ENCODE measurements around the gene WHRN. TPM values are rescaled to one million over a fixed set of nuclear protein-coding genes. Genes with fewer than 3 reads are reported as not detected.
A peak's percentile ranks its signal among the peaks of the same experiment; 100 is the strongest.

WHRN gene
- total and polyA plus RNA-seq, 2 of the 8 experiments (the other 6 are each of a cell fraction or from before 2014, with no cell fraction given), result 4.4 to 7.7 TPM

- H3K27me3 ChIP-seq (replicated peaks in 1 of 4; ENCODE audit: control insufficient read depth in 3 of 4, extremely low read depth in 1 of 4, insufficient read depth in 3 of 4, low read length in 3 of 4), result peaks cover 2 to 14% (median 8%) of the 10 kb centered on the region in 4 experiments; a peak in 6 of 7 replicates
- H3K18ac ChIP-seq (ENCODE audit: extremely low read depth, low read length), result no peak overlapping the region; the same call in 1 of the 2 replicates
- no peaks in the 10 kb centered on the region for H3K79me1 ChIP-seq (ENCODE audit: low read depth, low read length)
- no peak overlapping the region for H3K14ac ChIP-seq (ENCODE audit: insufficient read length)
- H3K9ac ChIP-seq (replicated peaks in 1 of 4; ENCODE audit: extremely low read depth in 1 of 4, low read depth in 3 of 4, low read length in 3 of 4), result no peak overlapping the region; a peak in 2 of 7 replicates
- H4K91ac ChIP-seq (replicated peaks; ENCODE audit: insufficient read length, low read length), result no peak overlapping the region
- H2BK5ac ChIP-seq (ENCODE audit: low read depth, low read length), result no peak overlapping the region
- H3K4ac ChIP-seq (replicated peaks; ENCODE audit: insufficient read length, low read depth, low read length), result no peak overlapping the region
- peak overlapping the region; percentile 11; the same call in 1 of the 2 replicates for H2AFZ ChIP-seq (ENCODE audit: low read length)
- ChIA-PET CTCF (ENCODE audit: partially characterized antibody) (interaction anchor here (0.6 to 10.1 kb wide), 27 partner anchors 9 to 646 kb away, joined by 3 to 97 read pairs (median 4); partner anchors contain the start of gene ATP6V1G1), POLR2A (ENCODE audit: partially characterized antibody) (interaction anchor here (0.7 to 2.9 kb wide), 6 partner anchors 16 to 107 kb away, joined by 3 to 13 read pairs (median 4); partner anchors contain the start of genes ATP6V1G1 and TMEM268)
- no peak overlapping the region for H2BK120ac ChIP-seq (replicated peaks; ENCODE audit: low read depth, low read length)
- no peak overlapping the region; the same call in 1 of the 2 replicates for H4K8ac ChIP-seq (ENCODE audit: extremely low read depth, insufficient read depth, low read length)
- TF ChIP-seq NRF1 (IDR thresholded peaks at IDR 0.05; ENCODE audit: low read depth, low read length) (no peak), TBP (IDR thresholded peaks at IDR 0.05; ENCODE audit: low read depth, low read length) (no peak), POLR2AphosphoS5 (IDR thresholded peaks at IDR 0.05; ENCODE audit: low read depth, low read length) (no peak), ZNF274 (IDR thresholded peaks at IDR 0.05; ENCODE audit: borderline replicate concordance, extremely low read depth, low read length) (no peak), KDM1A (IDR thresholded peaks at IDR 0.05; ENCODE audit: borderline replicate concordance, low read length) (peak; percentile 26; the same call in 1 of the 2 replicates)
- TF ChIP-seq, protein P1, sequence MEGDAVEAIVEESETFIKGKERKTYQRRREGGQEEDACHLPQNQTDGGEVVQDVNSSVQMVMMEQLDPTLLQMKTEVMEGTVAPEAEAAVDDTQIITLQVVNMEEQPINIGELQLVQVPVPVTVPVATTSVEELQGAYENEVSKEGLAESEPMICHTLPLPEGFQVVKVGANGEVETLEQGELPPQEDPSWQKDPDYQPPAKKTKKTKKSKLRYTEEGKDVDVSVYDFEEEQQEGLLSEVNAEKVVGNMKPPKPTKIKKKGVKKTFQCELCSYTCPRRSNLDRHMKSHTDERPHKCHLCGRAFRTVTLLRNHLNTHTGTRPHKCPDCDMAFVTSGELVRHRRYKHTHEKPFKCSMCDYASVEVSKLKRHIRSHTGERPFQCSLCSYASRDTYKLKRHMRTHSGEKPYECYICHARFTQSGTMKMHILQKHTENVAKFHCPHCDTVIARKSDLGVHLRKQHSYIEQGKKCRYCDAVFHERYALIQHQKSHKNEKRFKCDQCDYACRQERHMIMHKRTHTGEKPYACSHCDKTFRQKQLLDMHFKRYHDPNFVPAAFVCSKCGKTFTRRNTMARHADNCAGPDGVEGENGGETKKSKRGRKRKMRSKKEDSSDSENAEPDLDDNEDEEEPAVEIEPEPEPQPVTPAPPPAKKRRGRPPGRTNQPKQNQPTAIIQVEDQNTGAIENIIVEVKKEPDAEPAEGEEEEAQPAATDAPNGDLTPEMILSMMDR (IDR thresholded peaks at IDR 0.05; ENCODE audit: control extremely low read depth in 1 of 3, insufficient read depth in 1 of 3, low read depth in 1 of 3, low read length in 3 of 3), result no peak
- peak overlapping the region; percentile 62 to 68 (median 66); a peak in 7 of 8 replicates for H3K4me3 ChIP-seq (ENCODE audit: extremely low read depth in 1 of 4, insufficient read depth in 2 of 4, low read depth in 3 of 4, low read length in 4 of 4)
- no peak overlapping the region for H3K27ac ChIP-seq (ENCODE audit: low read depth, low read length)
- H4K20me1 ChIP-seq (replicated peaks in 1 of 2; ENCODE audit: control insufficient read depth in 1 of 2, insufficient read depth in 2 of 2, low read length in 2 of 2), result no peaks in the 10 kb centered on the region
- 0 out of 2 replicates have a peak overlapping the region, but pooled peaks have one; percentile 48 for H2BK15ac ChIP-seq (ENCODE audit: low read length)
- H3K56ac ChIP-seq (replicated peaks; ENCODE audit: insufficient read length, low read depth, low read length), result no peak overlapping the region
- H3K23me2 ChIP-seq (ENCODE audit: low read depth, low read length), result peaks cover 14% of the 10 kb centered on the region; the same call in 1 of the 2 replicates
- no peak overlapping the region for H3K23ac ChIP-seq (ENCODE audit: insufficient read length)
- no peaks in the 10 kb centered on the region for H3K79me2 ChIP-seq (ENCODE audit: control insufficient read depth in 1 of 2, insufficient read depth in 2 of 2, low read length in 2 of 2)
- H3K4me2 ChIP-seq (ENCODE audit: insufficient read depth in 1 of 2, low read depth in 2 of 2, low read length in 2 of 2), result peak overlapping the region; percentile 67 to 91
- H3K9me3 ChIP-seq (ENCODE audit: insufficient read depth in 2 of 2, low read depth in 1 of 2, low read length in 1 of 2), result no peaks in the 10 kb centered on the region
- H4K5ac ChIP-seq (ENCODE audit: insufficient read length, low read depth, low read length), result no peak overlapping the region
- no peak overlapping the region for H2BK20ac ChIP-seq (ENCODE audit: low read length)
- no peak for FAIRE-seq
- WGBS, 2 experiments (ENCODE audit: extremely low coverage in 1 of 2, insufficient coverage in 1 of 2, insufficient read length in 1 of 2, insufficient replicate concordance in 2 of 2, low coverage in 1 of 2, low lambda C conversion rate in 2 of 2, missing lambda C conversion rate in 1 of 2), result 72% methylated on average over 18 of the region's 18 CpGs; no CpG with 5 or more reads in 1 of the 2 experiments
- no peak for DNase-seq (ENCODE audit: low read depth in 1 of 2, low spot score in 2 of 2)
- no peak overlapping the region for H2AK5ac ChIP-seq (ENCODE audit: low read depth, low read length)
- no peaks in the 10 kb centered on the region for H3K36me3 ChIP-seq (ENCODE audit: control insufficient read depth in 2 of 4, insufficient read depth in 4 of 4, low read length in 3 of 4)
- 0 out of 2 replicates have a peak overlapping the region, but pooled peaks have one; percentile 69 for H2BK12ac ChIP-seq (ENCODE audit: low read depth, low read length)
- H3K4me1 ChIP-seq (replicated peaks in 1 of 4; ENCODE audit: control insufficient read depth in 3 of 4, insufficient read depth in 4 of 4, low read length in 3 of 4), result peaks cover 10 to 22% (median 16%) of the 10 kb centered on the region in 4 experiments
Measured at GRCh38 chr9:114503522-114504340, 1.5 kb downstream of the WHRN start.

All from H1 (cell line).